NCI-H526 (cell line): ENCODE results near the gene BLM.
"Not testable (repeated sequence)": the region's sequence is repeated elsewhere in the genome, so short reads cannot be mapped to it uniquely, and the experiment has no call there.

ENCODE experiments used
- DNase-seq, 2 experiments: peaks; one replicate each; lab custom pipeline; 2025; lab: John Stamatoyannopoulos, UW

The BLM gene

DNA sequence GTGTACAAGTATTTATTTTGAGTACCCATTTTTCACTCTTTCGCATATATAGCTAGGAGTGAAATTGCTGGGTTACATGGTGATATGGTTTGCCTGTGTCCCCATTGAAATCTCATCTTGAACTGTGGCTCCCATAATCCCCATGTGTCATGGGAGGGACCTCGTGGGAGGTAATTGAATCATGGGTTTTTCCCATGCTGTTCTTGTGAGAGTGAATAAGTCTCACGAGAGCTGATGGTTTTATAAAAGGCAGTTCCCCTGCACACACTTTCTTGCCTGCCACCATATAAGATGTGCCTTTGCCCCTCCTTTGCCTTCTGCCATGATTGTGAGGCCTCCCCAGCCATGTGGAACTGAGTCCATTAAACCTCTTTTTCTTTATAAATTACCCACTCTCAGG lies 23.4 kb downstream of the BLM start:
- not testable (repeated sequence) for DNase-seq

DNA sequence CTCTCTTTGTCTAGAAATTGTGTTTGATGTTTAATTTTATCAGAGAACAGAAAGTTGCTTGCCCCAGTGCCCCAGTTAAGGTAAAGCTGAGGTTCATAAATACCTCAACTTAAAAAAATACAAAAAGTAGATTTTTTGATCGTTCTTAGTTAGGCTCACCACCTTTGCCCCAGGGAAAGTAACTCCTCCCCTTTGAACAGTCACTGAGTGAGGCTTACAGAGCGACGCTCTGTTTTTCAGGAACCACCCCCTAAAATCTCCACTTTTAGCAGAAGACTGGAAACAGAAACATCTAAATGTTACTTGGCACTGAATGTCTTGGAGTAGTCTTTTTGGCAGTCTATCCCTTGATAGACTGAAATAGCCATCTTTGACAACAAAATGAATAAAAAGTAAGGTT lies 24.9 kb downstream of the BLM start:
- no peak for DNase-seq

DNA sequence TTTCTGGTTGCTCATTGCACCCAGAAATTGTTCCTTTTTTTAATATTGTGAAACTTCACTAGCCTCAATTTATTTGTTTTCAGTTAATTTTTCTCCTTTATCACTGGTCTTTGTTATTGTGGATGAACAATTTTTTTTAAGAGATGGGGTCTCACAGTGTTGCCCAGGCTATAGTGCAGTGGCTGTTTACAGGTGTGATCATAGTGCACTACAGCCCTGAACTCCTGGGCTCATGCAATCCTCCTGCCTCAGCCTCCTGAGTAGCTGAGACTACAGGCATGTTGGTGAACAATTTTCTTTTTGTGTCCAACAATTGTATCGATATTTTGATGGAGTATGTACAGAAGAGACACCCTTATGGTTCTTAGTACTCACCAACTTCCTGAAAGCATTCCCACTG lies 26.3 kb downstream of the BLM start:
- no peak for DNase-seq

DNA sequence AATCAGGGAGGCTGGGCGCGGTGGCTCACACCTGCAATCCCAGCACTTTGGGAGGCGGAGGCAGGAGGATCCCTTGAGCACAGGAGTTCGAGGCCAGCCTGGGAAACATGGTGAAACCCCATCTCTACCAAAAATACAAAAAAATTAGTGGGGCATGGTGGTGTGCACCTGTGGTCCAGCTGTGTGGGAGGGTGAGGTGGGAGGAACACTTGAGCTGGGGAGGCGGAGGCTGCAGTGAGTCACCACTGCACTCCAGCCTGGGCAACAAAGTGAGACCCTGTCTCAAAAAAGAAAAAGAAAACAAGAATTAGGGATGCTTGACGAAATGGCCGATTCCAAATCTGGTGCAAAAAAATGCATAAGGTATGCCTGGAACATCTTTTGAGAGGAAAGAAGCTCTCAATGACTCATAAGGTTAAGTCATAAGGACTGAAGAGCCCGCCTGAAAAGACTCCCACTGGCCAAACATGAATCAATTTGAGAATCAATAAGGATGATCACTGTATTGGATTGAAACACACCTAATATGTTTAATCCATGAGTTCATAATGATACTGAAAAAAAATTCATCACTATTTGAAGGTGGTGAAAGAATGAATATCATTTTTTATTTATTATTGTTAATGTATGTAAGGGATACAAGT lies 27.7 kb downstream of the BLM start:
- DNase-seq, result no peak

DNA sequence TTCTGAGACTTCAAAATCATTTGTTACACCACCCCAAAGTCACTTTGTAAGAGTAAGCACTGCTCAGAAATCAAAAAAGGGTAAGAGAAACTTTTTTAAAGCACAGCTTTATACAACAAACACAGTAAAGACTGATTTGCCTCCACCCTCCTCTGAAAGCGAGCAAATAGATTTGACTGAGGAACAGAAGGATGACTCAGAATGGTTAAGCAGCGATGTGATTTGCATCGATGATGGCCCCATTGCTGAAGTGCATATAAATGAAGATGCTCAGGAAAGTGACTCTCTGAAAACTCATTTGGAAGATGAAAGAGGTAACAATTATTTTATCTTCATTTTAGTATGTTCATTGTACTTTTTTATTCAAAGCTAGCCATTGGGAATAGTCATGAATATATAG lies 32.6 kb downstream of the BLM start:
- DNase-seq, result peak; percentile 40 to 72

DNA sequence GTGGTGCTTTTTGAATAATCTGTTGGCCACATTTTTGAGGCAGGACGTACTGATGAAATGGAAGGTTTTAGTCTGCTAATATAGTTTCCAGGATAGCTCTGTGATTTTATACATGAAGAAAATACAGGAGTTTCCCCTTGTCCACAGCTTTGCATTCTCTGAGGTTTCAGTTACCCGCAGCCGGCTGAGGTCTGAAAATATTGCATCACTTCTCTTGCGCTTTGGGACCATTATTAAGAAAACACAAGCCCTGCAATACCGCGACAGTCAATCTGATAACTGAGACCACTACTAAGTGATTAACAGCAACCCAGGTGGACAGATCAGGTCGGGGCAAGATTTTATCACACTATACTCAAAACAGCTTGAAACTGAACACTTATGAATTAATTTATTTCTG lies 33.0 kb downstream of the BLM start:
- peak in 1 of 2 experiments; percentile 19 for DNase-seq

DNA sequence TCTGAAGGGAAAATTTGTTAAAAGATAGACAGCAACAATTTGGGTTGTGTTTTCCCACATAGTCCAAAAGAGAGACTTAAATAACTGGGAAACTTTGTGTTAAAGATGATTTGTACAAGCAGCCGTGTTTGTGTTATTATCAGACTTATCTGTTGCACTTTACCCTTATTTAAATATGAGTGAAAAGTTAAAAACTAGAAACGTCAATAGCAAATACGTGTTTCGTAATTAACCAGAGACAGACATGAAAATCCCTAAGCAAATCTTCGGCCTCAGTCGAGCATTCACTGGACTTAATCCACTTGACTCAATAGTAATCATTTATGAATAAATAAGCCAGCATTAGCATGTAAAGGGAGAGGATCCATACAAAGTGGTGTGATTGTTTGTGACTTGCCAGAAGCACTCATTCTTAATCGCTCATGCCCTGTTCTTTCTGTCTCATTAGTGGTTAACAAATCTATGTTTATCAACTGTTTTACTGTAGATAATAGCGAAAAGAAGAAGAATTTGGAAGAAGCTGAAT lies 34.2 kb downstream of the BLM start:
- no peak for DNase-seq

DNA sequence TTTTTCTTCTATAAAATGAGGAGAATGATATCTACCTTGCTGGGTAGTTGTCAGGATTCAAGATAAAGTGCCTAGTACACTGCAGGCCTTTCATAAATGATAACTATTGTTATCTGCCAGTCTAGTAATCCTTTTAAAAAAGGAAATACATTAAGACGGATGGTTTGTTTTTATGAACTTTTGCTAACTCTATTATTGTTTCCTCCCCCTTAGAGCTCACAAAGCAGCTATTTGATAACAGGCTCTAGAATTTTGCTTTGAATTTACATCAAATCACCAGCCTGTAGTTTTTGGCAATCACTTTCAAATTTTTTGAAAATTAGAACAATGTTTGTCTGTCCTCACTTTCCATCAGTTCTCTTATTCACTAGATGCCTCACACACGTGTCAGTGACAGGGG lies 39.8 kb downstream of the BLM start:
- DNase-seq, result no peak

DNA sequence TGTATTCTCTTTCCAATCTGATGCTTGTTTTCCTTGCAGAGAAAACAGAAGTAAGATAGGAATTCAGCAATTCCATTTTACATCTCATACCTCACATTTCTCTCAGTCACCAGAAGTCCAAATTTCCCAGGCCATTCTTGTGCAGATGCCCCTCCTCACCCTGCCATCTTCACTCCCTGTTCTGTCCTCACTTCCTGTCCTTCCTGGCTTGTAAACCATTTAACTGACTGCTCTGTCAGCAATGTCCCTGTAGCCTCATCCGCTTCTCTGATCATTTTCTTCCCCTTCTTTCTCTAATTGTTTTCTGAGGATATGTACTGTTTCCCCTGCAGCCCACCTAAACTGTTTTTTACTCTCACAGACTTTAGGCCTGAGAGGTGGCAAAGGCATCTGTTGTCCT lies 40.3 kb downstream of the BLM start:
- no peak for DNase-seq

DNA sequence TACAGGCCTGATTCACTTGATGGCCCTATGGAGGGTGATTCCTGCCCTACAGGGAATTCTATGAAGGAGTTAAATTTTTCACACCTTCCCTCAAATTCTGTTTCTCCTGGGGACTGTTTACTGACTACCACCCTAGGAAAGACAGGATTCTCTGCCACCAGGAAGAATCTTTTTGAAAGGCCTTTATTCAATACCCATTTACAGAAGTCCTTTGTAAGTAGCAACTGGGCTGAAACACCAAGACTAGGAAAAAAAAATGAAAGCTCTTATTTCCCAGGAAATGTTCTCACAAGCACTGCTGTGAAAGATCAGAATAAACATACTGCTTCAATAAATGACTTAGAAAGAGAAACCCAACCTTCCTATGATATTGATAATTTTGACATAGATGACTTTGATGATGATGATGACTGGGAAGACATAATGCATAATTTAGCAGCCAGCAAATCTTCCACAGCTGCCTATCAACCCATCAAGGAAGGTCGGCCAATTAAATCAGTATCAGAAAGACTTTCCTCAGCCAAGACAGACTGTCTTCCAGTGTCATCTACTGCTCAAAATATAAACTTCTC lies 43.6 kb downstream of the BLM start:
- no peak for DNase-seq

DNA sequence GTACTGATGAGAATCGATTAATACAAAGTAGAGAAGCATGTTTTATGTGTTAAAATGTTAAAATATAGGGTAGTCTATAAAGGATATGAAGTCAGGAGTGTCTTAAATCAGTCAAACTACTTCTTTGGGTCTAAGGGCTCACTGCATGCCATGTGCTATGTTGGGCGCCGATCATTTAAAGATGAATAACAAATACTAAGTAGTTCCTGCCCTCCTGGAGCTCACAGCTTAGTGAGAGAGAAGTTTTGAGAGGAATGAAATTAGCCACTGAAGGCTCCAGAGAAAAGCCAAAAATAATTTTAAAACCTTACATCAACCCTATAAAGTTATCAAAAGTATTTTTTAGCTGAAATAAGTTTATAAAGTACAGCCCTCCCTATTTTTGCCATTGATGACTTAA lies 44.5 kb downstream of the BLM start:
- no peak for DNase-seq

DNA sequence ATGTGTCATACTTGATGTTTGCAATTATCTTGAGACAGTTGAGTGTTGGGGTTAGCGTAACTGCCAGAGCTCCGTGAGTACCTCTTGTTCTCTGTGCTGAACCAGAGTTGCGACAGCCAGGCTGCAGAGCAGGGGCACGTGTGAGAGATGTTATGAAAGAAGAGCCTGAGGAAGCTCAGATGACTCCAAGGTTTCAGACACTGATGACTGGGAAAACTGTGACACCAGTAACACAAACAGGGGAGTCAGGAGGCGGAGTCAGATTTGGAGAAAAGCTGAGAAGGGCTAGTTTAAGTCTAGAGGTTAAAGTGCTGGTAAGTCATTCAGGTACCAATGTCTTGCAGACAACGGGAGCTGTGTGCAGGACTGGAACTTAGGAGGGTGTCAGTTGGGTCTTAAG lies 45.0 kb downstream of the BLM start:
- DNase-seq, result no peak

DNA sequence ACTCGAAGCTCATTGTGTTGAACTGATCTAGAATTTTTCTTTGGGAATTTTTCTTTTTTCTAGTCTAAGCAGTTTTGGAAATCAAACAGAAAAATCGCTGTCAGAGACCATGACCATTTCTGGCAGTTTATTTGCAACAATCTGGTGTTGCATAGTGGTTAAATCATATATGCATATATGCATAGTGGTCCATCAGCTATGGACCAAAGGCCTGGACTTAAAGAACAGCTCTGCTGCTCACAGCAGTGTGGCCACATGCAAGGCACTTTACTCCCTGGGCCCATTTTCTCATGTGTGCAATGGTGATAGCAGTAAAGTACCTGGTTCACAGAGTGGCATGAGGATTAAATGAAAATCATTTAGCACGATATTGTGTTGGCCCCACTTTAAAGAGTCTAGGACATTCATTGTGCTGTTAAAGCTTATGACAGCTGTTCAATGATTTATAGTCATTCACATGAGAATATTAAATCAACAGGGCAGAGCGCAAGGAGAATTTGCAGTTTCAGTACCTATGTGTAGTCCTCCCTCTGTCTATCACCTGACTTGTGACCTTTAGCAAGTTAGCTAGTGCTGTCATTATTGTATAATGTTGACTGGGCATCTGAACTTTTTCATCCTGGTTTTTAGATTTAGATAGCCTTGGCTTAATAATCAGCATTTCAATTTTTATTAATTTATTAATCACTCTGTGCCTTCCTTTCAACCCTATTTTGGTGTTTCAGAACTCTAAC lies 46.4 kb downstream of the BLM start:
- no peak for DNase-seq

DNA sequence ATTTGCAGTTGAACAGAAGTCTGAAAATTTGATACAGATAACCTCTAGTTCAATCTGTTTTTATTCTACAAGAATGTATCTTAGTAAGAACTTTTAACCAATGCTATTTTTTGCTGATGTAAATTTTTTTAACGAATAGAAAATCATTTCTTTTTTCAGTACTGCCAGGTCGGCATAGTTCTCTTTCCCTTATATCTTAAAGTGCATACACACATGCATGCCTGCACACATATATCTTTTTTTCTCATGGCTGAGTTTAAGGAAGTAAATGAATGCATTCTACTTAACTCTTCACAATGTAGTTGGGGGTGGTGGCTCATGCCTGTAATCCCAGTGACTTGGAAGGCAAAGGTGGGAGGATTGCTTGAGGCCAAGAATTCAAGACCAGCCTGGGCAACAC lies 48.4 kb downstream of the BLM start:
- no peak for DNase-seq

DNA sequence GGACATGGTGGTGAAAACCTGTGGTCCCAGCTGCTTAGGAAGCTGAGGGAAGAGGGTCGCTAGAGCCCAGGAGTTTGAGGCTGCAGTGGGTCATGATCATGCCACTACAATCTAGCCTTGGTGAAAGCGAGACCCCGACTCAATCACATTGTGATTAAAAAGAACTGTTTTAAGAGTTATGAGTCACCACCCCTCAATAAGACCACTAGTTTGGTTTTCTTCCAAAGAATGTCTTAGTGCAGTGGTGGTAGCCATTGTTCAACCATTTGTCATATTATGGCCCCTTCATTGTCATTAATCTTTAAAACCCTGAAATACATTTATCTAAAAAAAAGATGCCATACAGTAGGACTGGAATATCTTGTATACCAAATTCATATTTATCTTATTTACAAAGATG lies 48.8 kb downstream of the BLM start:
- no peak for DNase-seq

DNA sequence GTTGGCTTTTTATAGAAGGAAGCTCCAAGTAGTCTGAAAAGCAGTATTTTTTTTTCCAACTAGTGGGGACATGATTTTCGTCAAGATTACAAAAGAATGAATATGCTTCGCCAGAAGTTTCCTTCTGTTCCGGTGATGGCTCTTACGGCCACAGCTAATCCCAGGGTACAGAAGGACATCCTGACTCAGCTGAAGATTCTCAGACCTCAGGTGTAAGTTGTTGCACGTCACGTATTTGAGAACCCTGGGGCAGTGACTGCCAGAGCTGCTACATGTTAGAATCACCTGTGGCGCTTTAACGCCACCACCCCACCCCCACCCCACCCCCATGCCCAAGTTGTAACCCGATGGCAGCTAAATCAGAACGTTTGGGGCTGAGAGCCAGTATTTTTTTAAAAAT lies 52.2 kb downstream of the BLM start:
- DNase-seq, result no peak

DNA sequence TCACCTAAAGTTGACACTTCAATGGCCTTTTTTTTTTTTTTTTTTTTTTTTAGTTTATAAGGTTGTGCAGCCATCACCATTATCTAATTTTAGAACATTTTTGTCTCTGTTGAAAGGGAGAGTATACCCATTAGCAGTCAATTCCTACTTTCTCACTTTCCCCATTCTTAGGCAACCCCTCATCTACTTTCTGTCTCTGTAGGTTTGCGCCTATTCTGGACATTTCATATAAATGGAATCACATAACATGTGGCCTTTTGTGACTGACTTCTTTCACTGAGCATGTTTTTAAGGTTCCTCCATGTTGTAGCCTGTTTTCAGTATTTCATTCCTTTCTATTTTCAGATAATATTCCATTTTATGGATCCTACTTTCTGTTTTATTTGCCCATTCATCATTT lies 56.3 kb downstream of the BLM start:
- DNase-seq, result no peak

DNA sequence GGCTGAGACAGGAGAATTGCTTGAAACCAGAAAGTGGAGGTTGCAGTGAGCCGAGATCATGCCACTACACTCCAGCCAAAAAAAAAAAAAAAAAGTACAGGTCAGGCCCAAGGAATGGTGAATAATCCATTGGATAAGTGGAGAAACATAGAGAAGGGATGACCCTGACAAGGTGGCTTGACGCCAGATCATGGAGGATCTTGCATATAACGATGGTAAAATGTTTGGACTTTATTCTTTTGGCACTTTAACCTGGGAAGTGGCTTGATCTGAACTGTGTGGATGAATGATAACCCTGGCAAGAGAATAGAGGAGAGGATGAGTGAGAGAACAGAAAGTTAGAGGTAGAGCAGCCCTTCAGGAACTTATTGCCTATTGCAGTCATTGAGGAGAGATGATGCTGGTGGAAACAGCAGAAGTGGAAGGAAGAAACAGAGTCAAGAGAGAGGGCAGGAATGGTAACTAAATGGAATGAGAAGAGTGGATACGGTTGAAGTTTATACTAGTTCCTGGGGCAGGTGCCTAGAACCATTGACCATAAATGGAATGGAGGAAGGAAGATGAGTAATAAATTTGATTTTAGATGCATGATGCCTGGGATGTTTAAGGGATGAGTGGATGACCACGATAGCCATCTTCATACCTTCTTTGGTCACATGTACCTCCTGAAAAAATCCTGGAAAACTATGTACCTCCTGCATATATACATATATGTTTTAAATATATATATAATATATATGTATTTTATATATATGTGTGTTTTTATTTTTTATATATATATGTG lies 57.8 kb downstream of the BLM start:
- DNase-seq, result no peak

DNA sequence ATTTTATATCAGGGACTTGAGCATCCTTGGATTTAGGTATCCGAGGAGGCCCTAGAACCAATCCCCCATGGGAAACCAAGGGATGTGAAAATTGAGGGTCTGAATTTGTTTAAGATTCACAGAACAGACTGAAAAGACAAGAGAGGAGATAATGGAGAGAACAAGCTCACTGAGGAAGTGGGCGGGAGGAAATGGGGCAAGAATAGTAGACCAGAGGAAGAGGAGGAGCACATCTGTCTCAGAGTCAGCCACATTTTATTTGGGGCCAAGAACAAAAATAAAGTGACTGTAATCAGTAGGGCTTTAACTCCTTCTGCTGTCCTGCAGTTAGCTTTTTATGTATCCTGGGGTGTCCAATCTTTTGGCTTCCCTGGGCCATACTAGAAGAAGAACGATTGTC lies 63.8 kb downstream of the BLM start:
- DNase-seq, result no peak

DNA sequence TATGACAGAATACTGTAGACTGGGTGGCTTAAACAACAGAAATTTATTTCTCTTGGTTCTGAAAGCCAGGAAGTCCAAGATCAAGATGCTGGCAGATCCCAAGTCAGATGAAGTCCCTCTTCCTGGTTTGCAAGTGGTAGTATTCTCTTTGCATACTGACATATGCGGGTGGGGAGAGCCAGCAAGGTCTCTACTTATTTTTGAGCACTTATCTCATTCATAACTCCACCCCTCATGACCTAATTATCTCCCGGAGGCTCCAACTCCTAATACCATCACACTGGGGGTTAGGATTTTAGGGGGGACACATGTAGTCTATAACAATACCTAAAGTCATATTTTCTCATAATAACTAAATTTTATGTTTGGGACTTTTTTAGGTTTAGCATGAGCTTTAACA lies 65.3 kb downstream of the BLM start:
- DNase-seq, result no peak

DNA sequence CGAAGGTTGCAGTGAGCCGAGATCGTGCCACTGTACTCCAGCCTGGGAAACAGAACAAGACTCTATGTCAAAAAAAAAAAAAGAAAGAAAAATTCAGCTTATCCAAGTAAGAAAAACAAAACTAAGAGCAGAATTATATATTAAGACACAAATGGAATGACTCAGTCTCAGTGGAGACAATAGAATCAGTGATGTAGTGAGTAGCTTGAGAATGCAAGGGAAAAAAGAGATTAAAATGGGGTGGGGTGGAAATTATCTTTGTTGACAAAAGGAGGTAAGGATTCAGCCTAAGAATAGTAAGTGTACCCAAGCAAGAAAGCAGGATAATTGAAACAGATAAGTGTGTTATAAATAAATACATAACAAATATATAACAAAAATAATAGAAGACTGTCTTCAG lies 70.7 kb downstream of the BLM start:
- DNase-seq, result no peak

DNA sequence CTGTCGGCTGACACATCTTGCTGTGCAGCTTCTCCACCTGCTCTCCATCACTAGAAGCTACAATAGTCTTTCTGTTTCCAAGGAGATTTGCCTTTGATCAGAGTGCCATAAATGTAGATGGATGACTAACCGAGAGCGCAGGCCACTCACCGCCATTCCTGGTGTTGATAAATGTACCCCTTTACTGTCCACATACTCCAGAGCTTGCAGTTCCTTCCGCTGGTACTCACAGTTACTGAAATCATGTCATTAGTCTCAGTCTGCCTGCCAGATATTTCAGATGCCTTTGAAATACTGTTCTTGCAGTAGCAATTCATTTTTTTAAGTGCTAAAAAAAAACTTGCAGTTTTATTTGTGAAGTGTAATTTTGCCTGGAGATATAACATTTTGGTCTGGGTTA lies 72.3 kb downstream of the BLM start:
- DNase-seq, result no peak

DNA sequence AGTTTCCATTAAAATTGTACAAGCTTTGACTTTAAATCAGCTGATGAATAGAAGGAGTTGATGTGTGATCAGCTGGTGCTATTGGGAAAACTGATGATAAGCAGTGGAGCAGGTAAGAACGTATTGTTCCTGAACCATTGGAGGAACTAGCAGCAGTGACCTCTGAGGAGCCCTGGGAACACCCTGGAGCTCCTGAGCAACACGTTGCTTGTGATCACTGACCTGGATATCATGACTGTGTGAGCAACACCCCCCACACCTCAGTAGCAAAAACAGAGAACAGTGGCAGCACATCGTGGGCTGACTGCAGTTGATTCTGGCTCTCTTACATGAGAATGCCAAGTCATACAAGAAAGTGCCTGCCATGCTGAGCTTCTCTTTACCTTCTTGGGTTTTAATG lies 72.9 kb downstream of the BLM start:
- DNase-seq, result no peak
